Pons (tissue), 1 donor: ENCODE results near the gene MFNG.

ENCODE experiments used
- DNase-seq: peaks from one replicate; pipeline ENCODE4 v3.0.0-alpha.2; 2016; ENCODE audit warnings: low spot score

MFNG gene

GRCh38 chr22:37511395-37512104, 25.4 kb upstream of the MFNG start:
- DNase-seq, result no peak

- no peak for DNase-seq
These were observed 23.9 kb upstream of the MFNG start for GRCh38 chr22:37510091-37510490.

DNA sequence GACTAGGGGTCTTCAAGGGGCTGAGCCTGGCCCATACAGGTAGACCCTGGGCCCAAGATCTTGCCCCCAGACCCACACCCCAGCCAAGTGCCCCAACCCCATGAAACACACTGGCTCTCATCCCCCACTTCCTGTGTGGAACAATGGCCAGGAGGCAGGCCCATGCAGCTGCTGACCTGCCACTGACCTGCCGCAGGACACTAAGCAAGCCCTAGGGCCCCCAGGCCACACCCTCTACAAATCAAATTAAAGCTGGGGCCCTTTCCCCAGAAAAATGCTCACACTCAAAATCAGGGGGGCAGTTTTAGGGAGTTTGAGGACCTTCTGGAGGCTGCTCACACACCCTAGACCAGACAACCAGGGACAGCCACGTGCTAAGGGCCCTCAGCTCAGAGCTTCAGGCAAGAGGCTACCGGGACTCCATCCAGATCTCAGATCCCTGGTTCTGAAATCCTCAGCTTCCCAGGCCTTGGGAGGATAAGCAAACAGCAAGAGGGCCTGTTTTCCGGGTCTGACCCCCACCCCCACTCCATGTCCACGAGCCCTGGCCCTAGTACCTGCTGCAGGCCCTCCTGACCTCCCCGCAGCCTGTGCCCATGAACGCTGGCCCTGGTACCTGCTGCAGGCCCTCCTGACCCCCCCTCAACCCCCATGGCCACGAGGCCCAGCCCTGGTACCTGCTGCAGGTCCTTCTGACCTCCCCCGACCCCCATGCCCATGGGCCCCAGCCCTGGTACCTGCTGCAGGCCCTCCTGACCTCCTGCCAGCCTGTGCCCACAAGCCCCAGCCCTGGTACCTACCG, 23.1 kb upstream of the MFNG start:
- DNase-seq, result no peak

- DNase-seq, result no peak
These were observed 22.3 kb upstream of the MFNG start for GRCh38 chr22:37508431-37508992.

DNA sequence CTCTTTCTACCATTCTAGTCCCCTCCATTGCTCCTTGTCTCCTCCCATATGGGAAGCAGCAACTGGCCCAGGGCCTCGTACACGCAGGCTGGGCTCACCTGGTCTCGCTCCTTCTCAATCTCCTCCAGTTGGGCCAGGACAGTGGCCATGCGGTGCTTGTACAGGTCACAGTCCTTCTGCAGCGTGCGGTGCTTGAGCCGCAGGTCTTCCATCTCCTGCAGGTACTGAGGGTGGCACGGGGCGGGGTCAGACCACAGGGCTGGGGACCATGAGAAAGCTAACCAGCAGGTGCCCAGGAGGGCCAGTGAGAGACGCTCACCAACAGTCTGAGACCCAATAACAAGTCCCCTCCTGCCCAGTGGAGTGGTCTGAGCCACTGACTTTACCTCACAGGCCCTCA, 21.5 kb upstream of the MFNG start:
- DNase-seq, result no peak

DNA sequence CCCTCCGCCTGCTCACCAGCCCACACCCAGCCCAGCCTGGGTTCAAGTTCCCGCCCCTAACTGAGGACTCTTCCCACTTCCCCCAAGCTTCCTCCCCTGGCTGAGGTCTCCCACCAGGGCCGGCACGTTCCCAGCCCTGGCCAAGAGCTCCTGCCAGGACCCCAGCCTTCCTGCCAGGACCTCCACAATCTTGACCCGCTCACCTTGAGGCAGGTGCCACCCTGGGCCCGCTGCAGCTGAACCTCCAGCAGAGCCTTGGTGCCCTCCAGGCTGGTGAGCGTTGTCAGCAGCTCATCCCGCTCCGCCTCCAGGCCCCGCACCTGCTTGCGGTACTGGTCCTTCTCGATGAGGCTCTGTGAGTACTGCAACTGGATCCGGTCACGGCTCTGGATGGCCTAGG, 19.8 kb upstream of the MFNG start:
- DNase-seq, result no peak

- no peak for DNase-seq
These were observed 19.4 kb upstream of the MFNG start for GRCh38 chr22:37505565-37505964.

GRCh38 chr22:37504964-37505363, 18.8 kb upstream of the MFNG start:
- no peak for DNase-seq

- no peak for DNase-seq
These were observed 17.7 kb upstream of the MFNG start for GRCh38 chr22:37503850-37504249.

DNA sequence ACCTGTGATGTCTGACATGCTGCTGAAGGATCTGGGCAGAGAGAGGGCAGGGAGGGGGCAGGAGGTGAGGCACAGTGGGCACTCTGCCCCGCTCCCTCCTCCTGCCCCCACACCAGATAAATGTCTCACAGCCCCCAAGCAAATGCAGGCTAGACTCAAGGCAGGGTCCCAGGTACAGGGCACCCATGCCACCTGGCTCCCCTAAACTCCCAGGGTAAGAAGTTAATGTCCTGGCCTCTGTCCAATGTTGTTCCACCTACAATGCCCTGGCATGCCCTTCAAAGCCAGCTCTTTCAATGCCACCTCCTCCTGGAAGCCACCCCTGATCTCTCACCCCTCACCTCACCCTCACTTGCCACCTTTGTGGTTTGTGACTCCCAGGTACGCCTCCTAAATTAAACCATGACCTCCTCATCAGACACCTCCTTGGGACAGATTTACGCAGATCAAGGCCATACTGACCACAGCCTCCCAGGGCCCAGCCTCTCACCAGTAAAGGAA, 17.0 kb upstream of the MFNG start:
- no peak for DNase-seq

DNA sequence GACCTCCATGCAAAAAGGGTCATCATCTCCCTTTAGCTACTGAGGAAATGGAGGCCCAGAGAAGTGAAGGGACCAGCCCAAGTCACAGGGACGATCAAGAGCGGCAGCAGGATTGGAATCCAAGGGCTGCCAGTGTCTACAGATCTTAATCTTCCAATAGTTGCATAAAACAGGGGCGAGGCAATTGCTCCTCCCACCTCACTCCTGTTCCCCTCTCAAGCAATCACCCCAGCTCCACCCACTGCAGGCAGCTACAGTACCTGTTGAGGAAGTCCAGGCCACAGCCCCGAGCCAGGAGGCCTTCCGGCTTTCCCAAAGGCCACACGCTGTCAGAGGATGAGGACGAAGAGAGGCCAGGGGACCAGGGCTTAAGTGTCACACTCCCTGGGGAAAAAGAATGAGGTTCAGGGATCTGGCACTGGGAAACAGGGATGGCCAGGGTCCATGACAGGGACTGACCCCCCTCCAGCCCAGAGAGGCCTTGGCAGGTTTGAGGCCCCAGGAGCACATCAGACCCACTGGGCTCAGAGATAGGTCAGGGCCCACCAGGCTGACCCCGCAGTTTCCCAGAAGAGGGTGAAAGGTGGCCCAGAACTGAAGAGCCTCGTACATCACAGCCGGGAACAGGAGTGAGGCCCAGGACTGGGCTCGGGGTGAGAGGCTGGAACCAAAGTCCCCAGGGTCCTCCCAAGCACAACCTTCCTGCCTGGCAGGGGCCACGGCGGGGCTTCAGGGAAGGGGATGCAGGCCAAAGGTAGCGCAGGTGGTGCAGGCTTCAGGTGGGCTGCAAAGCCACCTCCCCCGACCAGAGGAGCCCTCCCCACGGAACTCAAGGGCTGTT, 16.4 kb upstream of the MFNG start:
- DNase-seq, result no peak

GRCh38 chr22:37501610-37502341, 15.6 kb upstream of the MFNG start:
- DNase-seq, result peak; percentile 8

DNA sequence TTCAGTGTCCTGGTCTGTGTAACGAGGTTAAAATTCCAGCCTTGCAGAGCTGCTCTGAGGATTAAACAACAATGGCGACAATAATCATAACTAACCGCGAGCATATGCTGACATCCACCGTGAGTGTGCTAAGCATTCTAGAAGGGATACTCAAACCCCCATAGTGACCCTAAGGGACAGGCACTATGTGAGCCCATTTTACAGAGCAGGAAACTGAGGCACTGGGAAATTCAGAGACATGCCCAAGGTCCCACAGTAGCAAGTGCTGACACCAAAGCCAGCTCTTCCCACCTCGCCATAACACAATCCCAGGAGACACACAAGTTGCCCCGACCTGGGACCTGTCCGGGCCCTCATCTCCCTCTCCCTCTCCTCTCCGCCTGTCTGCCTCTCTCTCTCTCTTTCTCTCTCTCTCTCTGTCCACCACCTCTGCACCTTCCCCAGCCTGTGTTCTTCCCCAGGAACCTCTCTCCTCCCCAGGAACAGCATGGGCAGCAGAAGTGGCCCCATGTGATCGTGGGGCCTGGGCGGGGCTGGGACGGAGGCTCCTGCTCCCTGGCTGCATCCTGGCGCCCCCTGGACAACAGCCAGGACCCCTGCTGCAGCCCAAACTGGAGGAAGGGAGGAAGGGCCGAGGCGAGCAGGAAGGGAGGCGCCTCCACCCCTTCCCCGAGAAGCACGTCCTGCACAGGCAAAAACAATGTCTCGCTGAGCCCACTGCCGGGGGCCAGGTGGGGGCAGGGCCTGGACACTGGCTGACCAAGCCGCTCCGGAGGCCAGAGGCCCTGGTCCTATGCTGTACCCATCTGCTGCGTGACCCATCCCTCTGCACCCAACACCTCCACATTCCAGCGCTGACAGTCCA, 14.8 kb upstream of the MFNG start:
- DNase-seq, result no peak

DNA sequence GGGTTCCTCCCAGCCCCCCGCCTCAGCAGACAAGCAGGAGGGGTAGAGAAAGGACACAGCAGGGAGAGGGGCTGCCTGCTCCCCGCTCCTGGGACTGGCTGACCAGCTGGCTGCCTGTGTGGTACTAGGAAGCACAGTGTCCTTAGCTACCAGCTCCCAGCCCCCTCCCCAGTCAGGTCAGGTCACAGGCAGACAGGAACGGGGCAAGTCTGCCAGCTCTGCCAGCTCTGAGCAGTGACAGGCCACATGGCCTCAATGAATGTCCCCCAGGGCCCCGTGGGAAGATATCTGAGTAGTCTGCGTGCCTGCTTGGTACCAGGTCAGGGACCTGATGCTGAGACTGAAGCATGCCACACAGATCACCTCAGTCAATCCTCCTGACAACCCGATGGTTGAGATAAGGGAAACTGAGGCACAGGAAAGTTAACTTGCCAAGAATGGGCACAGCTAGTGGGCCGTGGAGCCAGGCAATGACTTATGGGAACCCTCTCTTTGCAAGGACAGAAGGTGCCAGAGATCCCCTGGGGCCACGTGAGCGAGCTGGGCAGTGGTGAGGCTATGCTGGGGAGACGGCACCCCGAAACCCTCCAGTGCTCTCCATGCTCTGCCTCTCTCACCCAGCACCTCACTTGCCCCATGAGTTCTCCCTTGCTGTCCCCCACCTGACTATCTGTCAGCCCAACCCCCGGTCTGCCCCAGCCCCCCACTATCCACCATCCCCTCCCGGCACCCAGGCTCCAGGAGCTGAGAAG, 13.8 kb upstream of the MFNG start:
- DNase-seq, result no peak

DNA sequence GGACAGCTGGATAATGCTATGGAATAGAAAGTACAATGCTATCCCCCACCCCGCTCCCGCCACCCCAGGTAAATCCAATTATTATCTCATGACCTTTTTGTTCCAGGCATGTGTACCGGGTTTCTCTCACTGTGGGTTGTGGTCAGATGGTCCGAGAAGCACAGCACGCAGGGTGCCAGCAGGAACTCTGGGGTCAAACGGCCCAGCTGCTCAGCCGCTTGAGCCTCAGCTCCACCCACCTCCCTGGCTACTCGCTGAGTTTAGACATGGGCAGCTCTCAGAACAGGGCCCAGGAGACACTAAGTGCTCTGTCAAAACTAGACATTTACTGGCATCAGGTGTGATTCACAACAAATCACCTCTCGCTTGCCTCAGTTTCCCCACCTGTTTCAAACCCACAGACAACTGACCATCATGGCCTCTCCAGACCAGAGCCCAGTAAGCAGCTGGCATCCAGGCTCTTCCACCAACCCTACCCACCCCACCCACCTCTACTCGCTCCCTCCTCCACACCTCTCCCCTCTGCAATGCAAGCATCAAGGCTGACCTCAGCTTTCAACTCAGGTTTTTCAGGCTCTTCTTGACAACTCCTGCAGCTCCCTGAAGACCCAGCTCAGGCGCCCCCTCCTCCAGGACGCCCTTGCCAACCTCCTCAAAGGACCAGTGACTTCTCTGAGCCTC, 13.0 kb upstream of the MFNG start:
- no peak for DNase-seq

- no peak for DNase-seq
These were observed 12.2 kb upstream of the MFNG start for GRCh38 chr22:37498289-37498909.

GRCh38 chr22:37497062-37497599, 10.9 kb upstream of the MFNG start:
- no peak for DNase-seq

DNA sequence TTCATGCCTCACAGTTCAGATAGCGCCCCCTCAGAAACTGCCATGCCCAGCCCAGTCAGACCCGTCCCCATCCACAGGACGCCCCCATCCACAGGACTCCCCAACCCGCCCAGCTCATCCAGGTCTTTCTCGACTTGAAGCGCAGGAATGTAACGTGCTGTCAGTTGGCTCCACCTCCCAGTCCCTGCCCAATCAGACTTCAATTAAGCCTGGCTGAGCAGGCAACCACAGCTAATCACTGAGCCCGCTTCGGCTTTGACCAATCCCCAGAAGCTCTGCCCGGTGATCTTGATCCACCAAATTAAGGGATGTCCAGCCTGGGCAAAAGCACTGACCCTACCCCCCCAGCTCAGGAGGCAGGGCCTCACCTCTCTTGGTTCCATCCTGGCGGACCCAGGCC, 10.5 kb upstream of the MFNG start:
- DNase-seq, result no peak
